K562 (cell line): ENCODE results near the gene ACHE. TPM values are rescaled to one million over a fixed set of nuclear protein-coding genes. Genes with fewer than 3 reads are reported as not detected.

Experiments used
- ELK3 ChIP-seq: fragments of 450-650 bp; formaldehyde crosslinking; IDR thresholded peaks from 2 replicates; pipeline ENCODE4 v1.4.0; 2020; ENCODE audit warnings: mild to moderate bottlenecking
- ESRRB ChIP-seq: fragments of 250-450 bp; sonication (Bioruptor Pico); IDR thresholded peaks from 2 replicates; pipeline ENCODE4 v1.5.0; 2020; ENCODE audit warnings: mild to moderate bottlenecking, moderate library complexity, borderline replicate concordance
- MCM3 ChIP-seq: fragments of 450-650 bp; IDR thresholded peaks from 2 replicates; pipeline ENCODE4 v1.6.1; 2016
- PREB ChIP-seq: sonication (generic); formaldehyde crosslinking; IDR thresholded peaks from 2 replicates; pipeline ENCODE4 v1.8.1; 2023; ENCODE audit warnings: mild to moderate bottlenecking, missing genetic modification reagents
- ZNF124 ChIP-seq: sonication (generic); formaldehyde crosslinking; IDR thresholded peaks from 2 replicates; pipeline ENCODE4 v1.8.1; 2022; ENCODE audit warnings: missing genetic modification reagents
- ZNF507 ChIP-seq: conservative IDR thresholded peaks from 2 replicates; pipeline ENCODE4 v1.6.1; 2017; ENCODE audit warnings: missing genetic modification characterization, missing compliant biosample characterization
- ZNF780A ChIP-seq: fragments of 250-450 bp; sonication (Bioruptor Pico); IDR thresholded peaks from 2 replicates; pipeline ENCODE4 v1.5.0; 2021; ENCODE audit warnings: mild to moderate bottlenecking
- polyA plus RNA-seq, 8 experiments: library from polyadenylated mRNA; depleted of rRNA in 4 of 8; stranded (reverse) in 5 of 8; unstranded in 3 of 8; fragments of >200 nt; fragmentation: Nextera tagmentation in 2 of 8; fragmentation: Illumina TruSeq in 1 of 8; extraction: Ambion mirVana in 2 of 8; extraction: Trizol in 1 of 8; gene quantifications; 2 replicates each; pipeline versions ENCODE4 v1.2.1 to v1.2.3, GENCODE V29; 2011 to 2014; ENCODE audit warnings: inconsistent platforms in 1 of 8, missing spikeins in 1 of 8
- total RNA-seq, 7 experiments: library from RNA; depleted of rRNA in 6 of 7; stranded (reverse); fragments of >200 nt in 6 of 7; fragmentation: Illumina TruSeq in 2 of 7; extraction: Trizol in 2 of 7; gene quantifications; 2 replicates each; pipeline versions ENCODE4 v1.2.1 to v1.2.3, GENCODE V29; 2011 to 2021; ENCODE audit warnings: low replicate concordance in 1 of 7
- TF ChIP-seq, protein P1 (sequence below): IDR thresholded peaks from 2 replicates; pipeline ENCODE4 v1.6.1; 2016; ENCODE audit warnings: missing genetic modification characterization, missing compliant biosample characterization
- TF ChIP-seq, protein P2 (sequence below): fragments of 250-450 bp; sonication (Bioruptor Pico); IDR thresholded peaks from 2 replicates; pipeline ENCODE4 v1.4.0; 2020; ENCODE audit warnings: mild to moderate bottlenecking, moderate library complexity
- TF ChIP-seq, protein P3 (sequence below): fragments of 200-600 bp; sonication (generic); IDR thresholded peaks from one replicate; pipeline ENCODE4 v1.6.1; 2012; ENCODE audit warnings: mild to moderate bottlenecking, low read depth, low read length, inconsistent platforms

The ACHE gene
- total and polyA plus RNA-seq, 9 of the 15 experiments (the other 6 are each of a cell fraction or from before 2014, with no cell fraction given): 0.04 to 8.8 (median 1.9) TPM

- TF ChIP-seq, protein P1, sequence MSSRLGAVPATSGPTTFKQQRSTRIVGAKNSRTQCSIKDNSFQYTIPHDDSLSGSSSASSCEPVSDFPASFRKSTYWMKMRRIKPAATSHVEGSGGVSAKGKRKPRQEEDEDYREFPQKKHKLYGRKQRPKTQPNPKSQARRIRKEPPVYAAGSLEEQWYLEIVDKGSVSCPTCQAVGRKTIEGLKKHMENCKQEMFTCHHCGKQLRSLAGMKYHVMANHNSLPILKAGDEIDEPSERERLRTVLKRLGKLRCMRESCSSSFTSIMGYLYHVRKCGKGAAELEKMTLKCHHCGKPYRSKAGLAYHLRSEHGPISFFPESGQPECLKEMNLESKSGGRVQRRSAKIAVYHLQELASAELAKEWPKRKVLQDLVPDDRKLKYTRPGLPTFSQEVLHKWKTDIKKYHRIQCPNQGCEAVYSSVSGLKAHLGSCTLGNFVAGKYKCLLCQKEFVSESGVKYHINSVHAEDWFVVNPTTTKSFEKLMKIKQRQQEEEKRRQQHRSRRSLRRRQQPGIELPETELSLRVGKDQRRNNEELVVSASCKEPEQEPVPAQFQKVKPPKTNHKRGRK (tag): no peak
- TF ChIP-seq PREB: no peak; the same call in 1 of the 2 replicates
- TF ChIP-seq, protein P2, sequence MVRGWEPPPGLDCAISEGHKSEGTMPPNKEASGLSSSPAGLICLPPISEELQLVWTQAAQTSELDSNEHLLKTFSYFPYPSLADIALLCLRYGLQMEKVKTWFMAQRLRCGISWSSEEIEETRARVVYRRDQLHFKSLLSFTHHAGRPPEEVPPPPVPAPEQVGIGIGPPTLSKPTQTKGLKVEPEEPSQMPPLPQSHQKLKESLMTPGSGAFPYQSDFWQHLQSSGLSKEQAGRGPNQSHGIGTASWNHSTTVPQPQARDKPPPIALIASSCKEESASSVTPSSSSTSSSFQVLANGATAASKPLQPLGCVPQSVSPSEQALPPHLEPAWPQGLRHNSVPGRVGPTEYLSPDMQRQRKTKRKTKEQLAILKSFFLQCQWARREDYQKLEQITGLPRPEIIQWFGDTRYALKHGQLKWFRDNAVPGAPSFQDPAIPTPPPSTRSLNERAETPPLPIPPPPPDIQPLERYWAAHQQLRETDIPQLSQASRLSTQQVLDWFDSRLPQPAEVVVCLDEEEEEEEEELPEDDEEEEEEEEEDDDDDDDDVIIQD (CRISPR knock-in tag): no peak
- TF ChIP-seq ZNF507 (tag): no peak
- no peak for TF ChIP-seq ESRRB (CRISPR knock-in tag)
- no peak for TF ChIP-seq ZNF780A (CRISPR knock-in tag)
- no peak for TF ChIP-seq MCM3
- no peak for TF ChIP-seq ELK3 (CRISPR knock-in tag)
- no peak for TF ChIP-seq ZNF124 (CRISPR knock-in tag)
- TF ChIP-seq, protein P3, sequence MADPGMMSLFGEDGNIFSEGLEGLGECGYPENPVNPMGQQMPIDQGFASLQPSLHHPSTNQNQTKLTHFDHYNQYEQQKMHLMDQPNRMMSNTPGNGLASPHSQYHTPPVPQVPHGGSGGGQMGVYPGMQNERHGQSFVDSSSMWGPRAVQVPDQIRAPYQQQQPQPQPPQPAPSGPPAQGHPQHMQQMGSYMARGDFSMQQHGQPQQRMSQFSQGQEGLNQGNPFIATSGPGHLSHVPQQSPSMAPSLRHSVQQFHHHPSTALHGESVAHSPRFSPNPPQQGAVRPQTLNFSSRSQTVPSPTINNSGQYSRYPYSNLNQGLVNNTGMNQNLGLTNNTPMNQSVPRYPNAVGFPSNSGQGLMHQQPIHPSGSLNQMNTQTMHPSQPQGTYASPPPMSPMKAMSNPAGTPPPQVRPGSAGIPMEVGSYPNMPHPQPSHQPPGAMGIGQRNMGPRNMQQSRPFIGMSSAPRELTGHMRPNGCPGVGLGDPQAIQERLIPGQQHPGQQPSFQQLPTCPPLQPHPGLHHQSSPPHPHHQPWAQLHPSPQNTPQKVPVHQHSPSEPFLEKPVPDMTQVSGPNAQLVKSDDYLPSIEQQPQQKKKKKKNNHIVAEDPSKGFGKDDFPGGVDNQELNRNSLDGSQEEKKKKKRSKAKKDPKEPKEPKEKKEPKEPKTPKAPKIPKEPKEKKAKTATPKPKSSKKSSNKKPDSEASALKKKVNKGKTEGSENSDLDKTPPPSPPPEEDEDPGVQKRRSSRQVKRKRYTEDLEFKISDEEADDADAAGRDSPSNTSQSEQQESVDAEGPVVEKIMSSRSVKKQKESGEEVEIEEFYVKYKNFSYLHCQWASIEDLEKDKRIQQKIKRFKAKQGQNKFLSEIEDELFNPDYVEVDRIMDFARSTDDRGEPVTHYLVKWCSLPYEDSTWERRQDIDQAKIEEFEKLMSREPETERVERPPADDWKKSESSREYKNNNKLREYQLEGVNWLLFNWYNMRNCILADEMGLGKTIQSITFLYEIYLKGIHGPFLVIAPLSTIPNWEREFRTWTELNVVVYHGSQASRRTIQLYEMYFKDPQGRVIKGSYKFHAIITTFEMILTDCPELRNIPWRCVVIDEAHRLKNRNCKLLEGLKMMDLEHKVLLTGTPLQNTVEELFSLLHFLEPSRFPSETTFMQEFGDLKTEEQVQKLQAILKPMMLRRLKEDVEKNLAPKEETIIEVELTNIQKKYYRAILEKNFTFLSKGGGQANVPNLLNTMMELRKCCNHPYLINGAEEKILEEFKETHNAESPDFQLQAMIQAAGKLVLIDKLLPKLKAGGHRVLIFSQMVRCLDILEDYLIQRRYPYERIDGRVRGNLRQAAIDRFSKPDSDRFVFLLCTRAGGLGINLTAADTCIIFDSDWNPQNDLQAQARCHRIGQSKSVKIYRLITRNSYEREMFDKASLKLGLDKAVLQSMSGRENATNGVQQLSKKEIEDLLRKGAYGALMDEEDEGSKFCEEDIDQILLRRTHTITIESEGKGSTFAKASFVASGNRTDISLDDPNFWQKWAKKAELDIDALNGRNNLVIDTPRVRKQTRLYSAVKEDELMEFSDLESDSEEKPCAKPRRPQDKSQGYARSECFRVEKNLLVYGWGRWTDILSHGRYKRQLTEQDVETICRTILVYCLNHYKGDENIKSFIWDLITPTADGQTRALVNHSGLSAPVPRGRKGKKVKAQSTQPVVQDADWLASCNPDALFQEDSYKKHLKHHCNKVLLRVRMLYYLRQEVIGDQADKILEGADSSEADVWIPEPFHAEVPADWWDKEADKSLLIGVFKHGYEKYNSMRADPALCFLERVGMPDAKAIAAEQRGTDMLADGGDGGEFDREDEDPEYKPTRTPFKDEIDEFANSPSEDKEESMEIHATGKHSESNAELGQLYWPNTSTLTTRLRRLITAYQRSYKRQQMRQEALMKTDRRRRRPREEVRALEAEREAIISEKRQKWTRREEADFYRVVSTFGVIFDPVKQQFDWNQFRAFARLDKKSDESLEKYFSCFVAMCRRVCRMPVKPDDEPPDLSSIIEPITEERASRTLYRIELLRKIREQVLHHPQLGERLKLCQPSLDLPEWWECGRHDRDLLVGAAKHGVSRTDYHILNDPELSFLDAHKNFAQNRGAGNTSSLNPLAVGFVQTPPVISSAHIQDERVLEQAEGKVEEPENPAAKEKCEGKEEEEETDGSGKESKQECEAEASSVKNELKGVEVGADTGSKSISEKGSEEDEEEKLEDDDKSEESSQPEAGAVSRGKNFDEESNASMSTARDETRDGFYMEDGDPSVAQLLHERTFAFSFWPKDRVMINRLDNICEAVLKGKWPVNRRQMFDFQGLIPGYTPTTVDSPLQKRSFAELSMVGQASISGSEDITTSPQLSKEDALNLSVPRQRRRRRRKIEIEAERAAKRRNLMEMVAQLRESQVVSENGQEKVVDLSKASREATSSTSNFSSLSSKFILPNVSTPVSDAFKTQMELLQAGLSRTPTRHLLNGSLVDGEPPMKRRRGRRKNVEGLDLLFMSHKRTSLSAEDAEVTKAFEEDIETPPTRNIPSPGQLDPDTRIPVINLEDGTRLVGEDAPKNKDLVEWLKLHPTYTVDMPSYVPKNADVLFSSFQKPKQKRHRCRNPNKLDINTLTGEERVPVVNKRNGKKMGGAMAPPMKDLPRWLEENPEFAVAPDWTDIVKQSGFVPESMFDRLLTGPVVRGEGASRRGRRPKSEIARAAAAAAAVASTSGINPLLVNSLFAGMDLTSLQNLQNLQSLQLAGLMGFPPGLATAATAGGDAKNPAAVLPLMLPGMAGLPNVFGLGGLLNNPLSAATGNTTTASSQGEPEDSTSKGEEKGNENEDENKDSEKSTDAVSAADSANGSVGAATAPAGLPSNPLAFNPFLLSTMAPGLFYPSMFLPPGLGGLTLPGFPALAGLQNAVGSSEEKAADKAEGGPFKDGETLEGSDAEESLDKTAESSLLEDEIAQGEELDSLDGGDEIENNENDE: no peak
Observed at GRCh38 chr7:100888988-100889750, 6.5 kb downstream of the ACHE start, which contains the start of gene UFSP1 (continued).
